ENCODE results near the gene ANO9. TPM values are rescaled to one million over a fixed set of nuclear protein-coding genes. Genes with fewer than 3 reads are reported as not detected.

ANO9 gene
- total and polyA plus RNA-seq, 2 experiments from 2014 or later, result not detected

DNA sequence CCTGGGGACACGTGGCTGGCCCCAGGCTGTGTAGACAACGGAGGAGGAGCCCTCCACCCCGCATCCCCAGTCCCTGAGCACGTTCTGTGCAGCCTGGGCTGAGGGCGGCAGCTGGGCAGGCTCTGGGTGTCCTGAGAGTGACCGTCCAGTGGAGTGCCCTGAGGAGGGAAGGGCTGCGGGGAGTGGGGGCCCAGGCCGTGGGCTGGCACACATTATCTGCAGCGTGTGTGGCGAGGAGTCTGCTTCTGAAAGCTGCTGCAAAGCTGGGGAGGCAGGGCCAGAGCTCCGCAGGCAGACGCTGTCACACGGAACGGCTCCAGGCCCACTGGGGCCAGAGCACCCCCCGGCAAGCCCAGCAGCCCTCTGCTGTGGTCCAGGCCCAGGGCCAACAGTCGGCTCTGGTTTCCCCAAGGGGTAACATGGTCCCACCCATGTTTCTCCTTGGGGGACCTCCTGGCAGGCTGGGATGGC, 835 bp upstream of the ANO9 start:
- H2AFZ ChIP-seq, result no peak overlapping the region
- 31 to 37% methylated on average over 16 of the region's 16 CpGs for WGBS, 2 experiments (ENCODE audit: low coverage in 1 of 2, low lambda C conversion rate in 2 of 2, missing lambda C conversion rate in 2 of 2)

DNA sequence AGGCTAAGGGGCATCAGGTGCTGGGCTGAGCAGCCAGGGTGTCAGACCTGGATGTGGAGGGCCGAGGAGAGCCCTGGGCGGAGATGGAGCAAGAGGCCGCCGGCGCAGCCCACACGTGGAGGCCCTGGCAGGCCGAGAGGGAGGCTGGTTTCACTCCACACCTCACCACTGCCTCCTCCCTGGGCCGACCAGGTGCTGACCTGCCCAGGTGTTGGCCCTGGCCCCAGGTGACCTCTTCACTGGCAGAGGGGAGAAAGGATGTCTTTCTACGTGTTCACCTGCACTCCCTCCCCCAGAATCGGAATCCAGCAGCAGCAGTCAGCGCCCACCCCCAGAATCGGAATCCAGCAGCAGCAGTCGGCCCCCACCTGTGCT, 781 bp downstream of the ANO9 start:
- Histone ChIP-seq H3K4me2 (ENCODE audit: unreplicated experiment) (no peak overlapping the region), H3K9me3 (ENCODE audit: low read depth) (no peaks in the 10 kb centered on the region), H3K27me3 (replicated peaks; ENCODE audit: insufficient read depth) (peaks cover 2% of the 10 kb centered on the region; the same call in 1 of the 2 replicates), H3F3A (ENCODE audit: insufficient read depth) (peaks cover 10% of the 10 kb centered on the region; the same call in 1 of the 2 replicates), H4K20me1 (ENCODE audit: insufficient read depth) (no peaks in the 10 kb centered on the region), H3K9ac (no peak overlapping the region), H3K9me2 (ENCODE audit: insufficient read depth) (no peaks in the 10 kb centered on the region), H3K79me2 (ENCODE audit: insufficient read depth) (no peaks in the 10 kb centered on the region), H3K4me1 (ENCODE audit: insufficient read depth) (peaks cover 12% of the 10 kb centered on the region), H3K27ac (no peak overlapping the region), H3K36me3 (ENCODE audit: low read depth) (no peaks in the 10 kb centered on the region), H2AFZ (no peak overlapping the region), H3K4me3 (no peak overlapping the region)
- TF ChIP-seq EZH2phosphoT487 (IDR thresholded peaks at IDR 0.05; ENCODE audit: insufficient read depth, low read depth), result no peak
- no peak for TF ChIP-seq EZH2 (IDR thresholded peaks at IDR 0.05; ENCODE audit: insufficient read depth, poor library complexity, severe bottlenecking)
- DNase-seq, result no peak
- 50 to 52% methylated on average over 13 of the region's 13 CpGs for WGBS, 2 experiments (ENCODE audit: low coverage in 1 of 2, low lambda C conversion rate in 2 of 2, missing lambda C conversion rate in 2 of 2)
- in situ Hi-C loops (cut with MboI), result no loop called here

More for the DNA sequence above, 835 bp upstream of the ANO9 start:
- Histone ChIP-seq H3K9me3 (ENCODE audit: low read depth) (no peaks in the 10 kb centered on the region), H3K27me3 (replicated peaks; ENCODE audit: insufficient read depth) (peaks cover 2% of the 10 kb centered on the region; the same call in 1 of the 2 replicates), H3K9ac (no peak overlapping the region), H3K79me2 (ENCODE audit: insufficient read depth) (no peaks in the 10 kb centered on the region), H3K4me3 (no peak overlapping the region), H3K4me2 (ENCODE audit: unreplicated experiment) (no peak overlapping the region), H3F3A (ENCODE audit: insufficient read depth) (peaks cover 10% of the 10 kb centered on the region; the same call in 1 of the 2 replicates), H4K20me1 (ENCODE audit: insufficient read depth) (no peaks in the 10 kb centered on the region), H3K9me2 (ENCODE audit: insufficient read depth) (no peaks in the 10 kb centered on the region), H3K4me1 (ENCODE audit: insufficient read depth) (peaks cover 12% of the 10 kb centered on the region), H3K27ac (no peak overlapping the region), H3K36me3 (ENCODE audit: low read depth) (no peaks in the 10 kb centered on the region)
- DNase-seq, result no peak
- in situ Hi-C loops (cut with MboI), result no loop called here
- TF ChIP-seq EZH2 (IDR thresholded peaks at IDR 0.05; ENCODE audit: insufficient read depth, poor library complexity, severe bottlenecking) (no peak), EZH2phosphoT487 (IDR thresholded peaks at IDR 0.05; ENCODE audit: insufficient read depth, low read depth) (no peak)

DNA sequence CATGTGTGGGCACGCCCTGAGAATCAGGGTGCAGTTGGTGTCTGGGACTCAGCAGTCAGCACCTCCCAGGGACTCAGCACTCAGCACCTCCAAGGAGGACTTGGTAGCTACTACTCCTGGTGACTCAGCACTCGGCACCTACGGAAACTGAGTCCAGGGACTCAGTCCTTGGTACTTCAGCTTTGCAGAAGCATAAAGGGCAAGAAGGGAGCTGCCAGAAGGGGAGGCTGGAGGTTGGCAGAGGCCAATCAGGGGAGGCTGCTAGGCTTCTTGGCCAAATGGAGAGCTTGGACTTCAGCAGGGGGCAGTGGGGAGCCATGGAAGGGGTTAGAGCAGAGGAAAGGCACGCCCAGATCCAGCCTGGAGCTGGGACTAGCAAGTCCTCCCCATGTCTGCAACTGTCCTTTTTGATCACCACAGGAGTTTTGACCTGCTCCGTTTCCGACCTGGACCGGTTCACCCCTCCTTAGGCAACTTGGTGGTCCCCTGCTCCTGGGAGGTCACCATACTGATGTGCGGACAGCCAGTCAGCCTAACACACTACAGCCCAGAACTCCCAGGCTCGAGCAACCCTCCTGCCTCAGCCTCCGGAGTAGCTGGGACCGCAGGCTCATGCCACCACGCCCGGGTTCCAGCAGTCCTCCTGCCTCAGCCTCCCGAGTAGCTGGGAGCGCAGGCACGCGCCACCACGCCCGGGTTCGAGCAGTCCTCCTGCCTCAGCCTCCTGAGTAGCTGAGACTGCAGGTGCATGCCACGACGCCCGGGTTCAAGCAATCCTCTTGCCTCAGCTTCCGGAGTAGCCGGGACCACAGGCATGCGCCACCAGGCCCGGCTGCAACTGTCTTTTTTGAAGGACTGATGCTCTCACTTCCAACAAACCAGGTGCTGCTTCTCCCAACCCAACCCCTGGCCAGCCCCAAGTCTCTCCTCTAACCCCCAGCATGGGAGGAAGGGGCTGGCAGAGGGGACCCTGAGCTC, 1.5 kb downstream of the ANO9 start:
- 77% methylated on average over 24 to 27 of the region's 27 CpGs for WGBS, 2 experiments (ENCODE audit: low coverage in 1 of 2, low lambda C conversion rate in 2 of 2, missing lambda C conversion rate in 2 of 2)
- H4K20me1 ChIP-seq (ENCODE audit: insufficient read depth), result no peaks in the 10 kb centered on the region
- DNase-seq, result peak; percentile 34
- no peaks in the 10 kb centered on the region for H3K79me2 ChIP-seq (ENCODE audit: insufficient read depth)
- H2AFZ ChIP-seq, result no peak overlapping the region
- H3F3A ChIP-seq (ENCODE audit: insufficient read depth), result peaks cover 10% of the 10 kb centered on the region; the same call in 1 of the 2 replicates
- H3K4me2 ChIP-seq (ENCODE audit: unreplicated experiment), result no peak overlapping the region
- TF ChIP-seq EZH2phosphoT487 (IDR thresholded peaks at IDR 0.05; ENCODE audit: insufficient read depth, low read depth) (no peak), EZH2 (IDR thresholded peaks at IDR 0.05; ENCODE audit: insufficient read depth, poor library complexity, severe bottlenecking) (no peak)
- H3K9ac ChIP-seq, result no peak overlapping the region
- no peaks in the 10 kb centered on the region for H3K36me3 ChIP-seq (ENCODE audit: low read depth)
- no peaks in the 10 kb centered on the region for H3K9me3 ChIP-seq (ENCODE audit: low read depth)
- no peak overlapping the region for H3K4me3 ChIP-seq
- H3K27me3 ChIP-seq (replicated peaks; ENCODE audit: insufficient read depth), result peaks cover 2% of the 10 kb centered on the region; the same call in 1 of the 2 replicates
- in situ Hi-C loops (cut with MboI), result no loop called here
- H3K9me2 ChIP-seq (ENCODE audit: insufficient read depth), result no peaks in the 10 kb centered on the region
- peaks cover 12% of the 10 kb centered on the region for H3K4me1 ChIP-seq (ENCODE audit: insufficient read depth)
- H3K27ac ChIP-seq, result no peak overlapping the region

- H3K9me3 ChIP-seq (ENCODE audit: low read depth), result no peaks in the 10 kb centered on the region
- H3K4me2 ChIP-seq (ENCODE audit: unreplicated experiment), result no peak overlapping the region
- H3K9me2 ChIP-seq (ENCODE audit: insufficient read depth), result no peaks in the 10 kb centered on the region
- no peak for TF ChIP-seq EZH2 (IDR thresholded peaks at IDR 0.05; ENCODE audit: insufficient read depth, poor library complexity, severe bottlenecking)
- TF ChIP-seq EZH2phosphoT487 (IDR thresholded peaks at IDR 0.05; ENCODE audit: insufficient read depth, low read depth), result no peak
- H3K36me3 ChIP-seq (ENCODE audit: low read depth), result no peaks in the 10 kb centered on the region
- peaks cover 2% of the 10 kb centered on the region; the same call in 1 of the 2 replicates for H3K27me3 ChIP-seq (replicated peaks; ENCODE audit: insufficient read depth)
- in situ Hi-C loops (cut with MboI), result no loop called here
- H3K4me1 ChIP-seq (ENCODE audit: insufficient read depth), result peaks cover 8% of the 10 kb centered on the region
- no peak overlapping the region for H3K27ac ChIP-seq
- WGBS, 2 experiments (ENCODE audit: low coverage in 1 of 2, low lambda C conversion rate in 2 of 2, missing lambda C conversion rate in 2 of 2), result 75 to 79% methylated on average over 23 of the region's 23 CpGs
- H3K9ac ChIP-seq, result no peak overlapping the region
- no peak overlapping the region for H3K4me3 ChIP-seq
- H2AFZ ChIP-seq, result no peak overlapping the region
- no peaks in the 10 kb centered on the region for H3K79me2 ChIP-seq (ENCODE audit: insufficient read depth)
- peaks cover 2% of the 10 kb centered on the region; the same call in 1 of the 2 replicates for H3F3A ChIP-seq (ENCODE audit: insufficient read depth)
- no peak for DNase-seq
- H4K20me1 ChIP-seq (ENCODE audit: insufficient read depth), result no peaks in the 10 kb centered on the region
Observed at GRCh38 chr11:439315-440064, 2.3 kb downstream of the ANO9 start.
